Keratinocyte (primary cell): ENCODE measurements around the gene RHOBTB3.

ENCODE experiments used
- EZH2 ChIP-seq: IDR thresholded peaks from one replicate; pipeline ENCODE4 v1.6.1; 2012; ENCODE audit warnings: inconsistent platforms, mild to moderate bottlenecking, low read length, moderate library complexity
- TF ChIP-seq, protein P1 (sequence below), 3 experiments: IDR thresholded peaks in 1 of 3; conservative IDR thresholded peaks in 1 of 3; optimal IDR thresholded peaks in 1 of 3; 2 replicates in 2 of 3; 3 replicates in 1 of 3; pipeline versions ENCODE3 to v1.5.1; 2011; ENCODE audit warnings: low read length in 3 of 3, mild to moderate bottlenecking in 3 of 3, moderate library complexity in 2 of 3, control low read depth in 1 of 3, inconsistent platforms in 1 of 3; ENCODE audit not compliant: insufficient read depth in 2 of 3; ENCODE audit errors: extremely low read depth in 1 of 3

DNA sequence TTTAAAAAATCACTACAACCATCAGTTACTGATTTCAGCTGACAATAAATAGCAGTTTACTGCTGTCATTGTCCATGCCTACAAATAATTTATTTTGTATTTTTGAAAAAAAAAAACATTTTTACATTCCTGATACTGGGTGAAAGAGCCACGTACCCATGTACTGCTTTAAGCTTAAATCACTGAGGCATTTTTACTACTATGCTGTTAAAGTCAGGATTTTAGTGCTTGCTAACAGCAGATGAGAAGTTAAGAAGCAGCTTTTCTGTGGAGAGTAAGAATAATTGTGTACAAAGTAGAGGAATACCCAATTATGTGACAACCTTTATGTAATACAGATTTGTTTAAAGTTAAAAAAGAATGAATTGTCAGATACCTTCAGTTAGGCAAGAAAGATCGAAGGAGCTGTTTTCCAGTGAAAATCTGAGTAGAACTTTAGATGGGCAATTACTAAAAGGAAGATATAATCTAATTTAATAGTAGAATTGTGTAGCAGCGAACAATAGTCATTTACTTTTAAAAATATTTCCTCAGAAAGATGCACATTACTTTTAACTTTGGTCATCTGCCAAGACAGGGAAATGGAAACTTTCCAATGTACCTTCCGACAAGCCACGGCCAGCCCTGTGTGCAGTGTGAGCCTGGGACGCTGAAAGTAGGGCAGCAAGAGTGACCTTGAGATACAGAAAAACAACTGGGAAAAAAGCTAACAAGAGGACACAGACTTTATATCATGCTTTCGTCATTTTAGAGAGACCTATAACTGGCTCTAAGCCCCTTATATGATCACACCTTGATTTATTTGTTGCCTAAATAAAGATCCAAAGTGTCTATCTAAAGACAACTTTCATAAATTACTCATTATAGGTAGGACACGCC, 39.9 kb downstream of the RHOBTB3 start:
- TF ChIP-seq, protein P1, sequence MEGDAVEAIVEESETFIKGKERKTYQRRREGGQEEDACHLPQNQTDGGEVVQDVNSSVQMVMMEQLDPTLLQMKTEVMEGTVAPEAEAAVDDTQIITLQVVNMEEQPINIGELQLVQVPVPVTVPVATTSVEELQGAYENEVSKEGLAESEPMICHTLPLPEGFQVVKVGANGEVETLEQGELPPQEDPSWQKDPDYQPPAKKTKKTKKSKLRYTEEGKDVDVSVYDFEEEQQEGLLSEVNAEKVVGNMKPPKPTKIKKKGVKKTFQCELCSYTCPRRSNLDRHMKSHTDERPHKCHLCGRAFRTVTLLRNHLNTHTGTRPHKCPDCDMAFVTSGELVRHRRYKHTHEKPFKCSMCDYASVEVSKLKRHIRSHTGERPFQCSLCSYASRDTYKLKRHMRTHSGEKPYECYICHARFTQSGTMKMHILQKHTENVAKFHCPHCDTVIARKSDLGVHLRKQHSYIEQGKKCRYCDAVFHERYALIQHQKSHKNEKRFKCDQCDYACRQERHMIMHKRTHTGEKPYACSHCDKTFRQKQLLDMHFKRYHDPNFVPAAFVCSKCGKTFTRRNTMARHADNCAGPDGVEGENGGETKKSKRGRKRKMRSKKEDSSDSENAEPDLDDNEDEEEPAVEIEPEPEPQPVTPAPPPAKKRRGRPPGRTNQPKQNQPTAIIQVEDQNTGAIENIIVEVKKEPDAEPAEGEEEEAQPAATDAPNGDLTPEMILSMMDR (optimal IDR thresholded peaks at IDR 0.05 in 1 of 3, IDR thresholded peaks at IDR 0.05 in 1 of 3, conservative IDR thresholded peaks at IDR 0.05 in 1 of 3; ENCODE audit: extremely low read depth in 1 of 3, insufficient read depth in 2 of 3, low read length in 3 of 3) = no peak
- TF ChIP-seq EZH2 = no peak
